Stimulated activated naive CD8-positive, alpha-beta T cell treated with anti-CD3 and anti-CD28 coated beads, Interleukin-15, Interleukin-2, amounts not matched to agents 100 ng/mL and 50 ng/mL, for 24 hours (primary cell): ENCODE measurements around the gene CACNB3.
A peak's percentile ranks its signal among the peaks of the same experiment; 100 is the strongest.

ENCODE experiments used
- H3K27ac Mint-ChIP-seq: one replicate; pipeline ENCODE4 v1.8.0; 2021; ENCODE audit warnings: mild to moderate bottlenecking, mixed read lengths
- H3K27me3 Mint-ChIP-seq: one replicate; pipeline ENCODE4 v1.8.0; 2021; ENCODE audit warnings: mixed read lengths
- H3K36me3 Mint-ChIP-seq: one replicate; pipeline ENCODE4 v1.8.0; 2021; ENCODE audit warnings: low read depth, mixed read lengths
- H3K4me1 Mint-ChIP-seq: one replicate; pipeline ENCODE4 v1.8.0; 2021; ENCODE audit warnings: low read depth, mixed read lengths
- H3K4me3 Mint-ChIP-seq: one replicate; pipeline ENCODE4 v1.8.0; 2021; ENCODE audit warnings: mild to moderate bottlenecking, mixed read lengths
- H3K9me3 Mint-ChIP-seq: one replicate; pipeline ENCODE4 v1.8.0; 2021; ENCODE audit warnings: mixed read lengths

The CACNB3 gene

DNA sequence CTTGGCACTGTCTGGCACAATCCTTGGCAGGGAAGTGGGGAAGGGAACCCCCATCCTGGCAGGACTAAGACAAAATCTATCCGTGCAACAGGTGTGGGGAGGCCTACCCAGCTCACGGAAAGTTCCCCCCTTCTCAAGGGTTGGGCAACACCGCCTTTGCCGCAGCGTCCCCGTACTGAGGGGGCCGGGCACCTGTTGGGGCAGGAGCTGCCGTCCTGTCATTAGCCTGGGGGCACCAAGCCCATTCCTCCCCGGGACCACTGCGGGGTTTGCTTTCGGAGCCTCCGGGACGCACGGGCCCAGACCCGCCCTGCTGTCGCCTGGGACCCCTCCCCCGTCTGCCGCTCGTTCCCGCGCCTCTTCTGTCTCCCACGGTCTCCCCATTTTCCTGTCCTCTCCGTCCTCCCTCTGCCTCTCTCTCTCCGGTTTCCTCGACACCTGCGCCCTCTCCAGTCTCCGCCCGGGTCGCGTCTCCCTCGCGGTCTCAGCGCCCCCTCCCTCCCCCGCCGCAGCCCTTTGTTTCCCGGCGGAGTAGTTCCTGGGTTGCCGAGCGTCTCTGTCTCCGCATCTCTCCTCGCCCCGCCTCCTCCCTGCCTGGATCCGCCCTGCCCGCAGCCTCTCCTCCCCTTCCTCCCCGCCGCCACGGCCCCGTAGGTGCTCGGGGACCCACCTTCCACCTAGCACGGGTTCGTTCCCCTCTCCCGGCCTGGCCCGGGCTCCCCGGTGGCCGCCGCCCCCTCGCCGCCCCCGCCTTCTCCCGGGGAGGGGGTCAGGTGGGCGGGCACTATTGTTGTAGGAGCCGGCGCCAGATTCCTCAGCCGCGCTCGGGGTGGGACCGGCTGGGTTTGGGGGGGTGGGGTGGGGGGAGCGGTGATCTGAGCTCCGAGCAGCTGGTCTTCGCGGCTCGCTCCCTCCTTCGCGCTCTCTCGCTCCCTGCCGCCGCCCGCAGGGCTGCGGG is at the start of gene CACNB3:
CACNB3 (plus strand) TSS at position 624 of the 958 bp plus-strand sequence. CDS start 434 bp downstream, outside the sequence.
- Mint-ChIP-seq H3K9me3 (no peaks in the 10 kb centered on the region), H3K4me3 (peak within 1 kb of the TSS; percentile 82), H3K27ac (no peak within 1 kb of the TSS), H3K36me3 (no peaks in the 10 kb centered on the region), H3K27me3 (peaks cover 23% of the 10 kb centered on the region), H3K4me1 (peaks cover 35% of the 10 kb centered on the region)

DNA sequence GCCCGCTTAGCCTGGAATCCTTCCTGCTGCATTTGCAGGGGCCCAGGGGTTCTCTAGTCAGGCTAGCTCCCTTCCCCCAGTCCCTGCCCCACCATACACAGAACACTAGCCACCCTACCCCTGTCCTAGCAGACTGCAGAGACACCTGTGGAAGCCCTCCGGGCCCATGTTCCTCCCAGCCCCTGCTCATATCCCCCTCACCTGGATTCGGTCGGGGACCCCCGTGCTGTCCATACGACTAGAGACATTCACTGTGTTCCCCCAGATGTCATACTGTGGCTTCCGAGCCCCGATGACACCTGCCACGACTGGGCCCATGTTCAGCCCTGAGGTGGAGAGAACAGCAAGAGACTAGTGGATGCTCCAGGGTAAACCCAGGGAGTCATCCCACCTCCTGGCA is 49.6 kb upstream of the CACNB3 start:
- no peaks in the 10 kb centered on the region for H3K27me3 Mint-ChIP-seq
- H3K9me3 Mint-ChIP-seq = no peaks in the 10 kb centered on the region
- H3K4me1 Mint-ChIP-seq = peaks cover 17% of the 10 kb centered on the region
- no peaks in the 10 kb centered on the region for H3K36me3 Mint-ChIP-seq
- no peak overlapping the region for H3K27ac Mint-ChIP-seq
- H3K4me3 Mint-ChIP-seq = no peak overlapping the region

DNA sequence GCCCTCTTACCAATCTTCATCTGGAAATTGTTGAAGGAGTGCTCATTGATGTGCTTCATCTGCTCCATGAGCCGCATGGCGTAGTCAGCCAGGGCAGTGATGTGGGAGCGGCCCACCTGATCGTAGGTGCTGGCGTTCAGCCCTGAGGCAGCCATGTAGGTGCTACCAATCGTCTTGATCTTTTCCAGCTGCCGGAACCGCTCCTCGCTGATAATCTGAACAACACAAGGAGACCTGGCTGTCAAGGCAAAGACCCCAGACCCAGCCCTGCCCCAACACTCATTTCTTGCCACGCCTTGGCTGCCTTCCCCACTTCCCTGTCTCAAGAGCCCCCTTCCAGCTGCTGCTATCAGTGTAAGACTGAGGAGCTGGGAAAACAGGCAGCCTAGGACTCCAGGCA is 47.5 kb upstream of the CACNB3 start:
- Mint-ChIP-seq H3K9me3 (no peaks in the 10 kb centered on the region), H3K27me3 (no peaks in the 10 kb centered on the region), H3K4me1 (peaks cover 8% of the 10 kb centered on the region), H3K4me3 (no peak overlapping the region), H3K27ac (no peak overlapping the region), H3K36me3 (no peaks in the 10 kb centered on the region)

DNA sequence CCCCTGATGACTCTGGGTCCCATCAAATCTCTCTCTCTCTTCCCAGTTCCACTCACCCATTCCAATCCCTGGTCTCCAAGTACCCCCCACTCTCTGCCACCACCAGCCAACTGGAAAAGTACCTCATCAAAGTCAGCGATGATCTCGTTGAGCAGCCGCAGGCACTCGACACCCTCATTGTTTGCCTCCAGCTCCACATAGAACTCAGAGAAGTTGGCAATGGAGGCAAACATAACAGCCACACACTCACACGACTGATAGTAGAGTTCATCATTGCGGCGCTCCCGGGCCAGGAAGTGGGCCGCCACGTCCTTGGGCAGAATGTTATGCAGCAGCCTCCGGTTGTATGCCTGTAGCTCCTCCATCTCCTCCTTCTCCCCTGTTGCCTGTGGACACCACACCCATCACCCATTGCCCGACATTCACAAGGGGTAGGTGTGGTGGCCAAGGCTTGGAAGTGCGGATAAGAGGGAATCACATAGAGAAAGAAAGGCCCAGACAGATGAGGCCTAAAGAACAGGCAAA is 46.6 kb upstream of the CACNB3 start:
- H3K36me3 Mint-ChIP-seq = no peaks in the 10 kb centered on the region
- H3K27ac Mint-ChIP-seq = no peak overlapping the region
- H3K27me3 Mint-ChIP-seq = no peaks in the 10 kb centered on the region
- H3K9me3 Mint-ChIP-seq = no peaks in the 10 kb centered on the region
- no peak overlapping the region for H3K4me3 Mint-ChIP-seq
- H3K4me1 Mint-ChIP-seq = no peaks in the 10 kb centered on the region

DNA sequence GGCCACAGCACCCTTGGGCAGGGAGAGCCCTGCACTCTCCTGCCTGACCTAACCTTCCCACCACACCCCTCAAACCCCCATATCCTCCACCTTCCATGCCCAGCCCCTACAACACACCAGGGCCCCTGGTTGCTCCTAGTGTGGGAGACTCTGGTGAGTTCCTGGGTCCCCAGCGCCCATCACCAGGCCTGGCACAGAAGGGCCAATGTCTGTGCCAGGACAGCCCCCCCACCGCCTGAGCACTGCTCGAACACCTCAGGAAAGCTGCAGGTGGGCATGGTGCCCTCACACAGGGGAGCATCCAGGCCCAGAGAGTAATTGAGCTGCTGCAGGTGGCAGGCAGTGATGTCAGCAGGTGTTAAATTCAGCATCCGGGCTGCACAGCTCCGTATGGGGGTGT is 44.6 kb upstream of the CACNB3 start:
- H3K27me3 Mint-ChIP-seq = no peaks in the 10 kb centered on the region
- H3K4me3 Mint-ChIP-seq = no peak overlapping the region
- H3K36me3 Mint-ChIP-seq = no peaks in the 10 kb centered on the region
- H3K27ac Mint-ChIP-seq = no peak overlapping the region
- H3K9me3 Mint-ChIP-seq = no peaks in the 10 kb centered on the region
- H3K4me1 Mint-ChIP-seq = no peaks in the 10 kb centered on the region

DNA sequence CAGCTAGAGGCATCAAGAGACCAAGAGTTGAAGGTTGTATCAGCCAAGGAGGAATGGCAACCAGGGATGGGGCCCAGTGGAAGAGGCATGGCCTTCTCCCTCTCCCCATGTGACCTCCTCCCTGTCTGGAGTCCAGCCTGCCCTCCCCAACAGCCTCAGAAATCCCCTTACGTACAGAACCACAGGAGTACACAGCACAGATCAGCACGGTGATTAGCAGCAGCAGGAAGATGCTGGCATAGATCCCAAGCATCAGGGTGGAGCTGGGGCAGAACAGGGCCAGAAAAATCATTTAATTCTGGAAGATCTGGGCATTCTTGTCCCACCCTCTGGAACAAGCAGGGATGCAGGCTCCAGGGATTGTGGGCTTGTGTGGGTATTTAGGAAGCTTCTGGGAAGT is 43.8 kb upstream of the CACNB3 start:
- Mint-ChIP-seq H3K27ac (no peak overlapping the region), H3K9me3 (no peaks in the 10 kb centered on the region), H3K4me1 (no peaks in the 10 kb centered on the region), H3K4me3 (no peak overlapping the region), H3K27me3 (no peaks in the 10 kb centered on the region), H3K36me3 (no peaks in the 10 kb centered on the region)

DNA sequence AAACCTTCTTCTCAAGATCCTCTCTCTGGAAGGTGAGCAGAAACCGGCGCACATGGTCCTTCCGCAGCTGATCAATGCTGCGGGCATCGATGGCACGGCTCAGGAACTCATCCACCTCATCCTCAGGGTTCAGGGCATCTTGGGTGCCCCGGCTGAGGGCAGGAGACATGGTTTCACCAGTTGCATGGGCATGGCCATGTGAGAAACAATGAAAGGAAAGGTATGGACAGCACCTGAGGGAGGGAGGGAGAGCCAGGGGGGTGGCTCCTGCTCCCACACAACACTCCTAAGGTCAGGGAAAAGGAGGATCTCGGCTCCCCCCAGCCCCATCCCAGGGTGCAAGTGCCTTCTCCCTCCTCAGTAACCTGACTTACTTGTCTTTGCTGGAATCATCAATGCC is 43.0 kb upstream of the CACNB3 start:
- Mint-ChIP-seq H3K4me3 (no peak overlapping the region), H3K27ac (no peak overlapping the region), H3K36me3 (no peaks in the 10 kb centered on the region), H3K27me3 (no peaks in the 10 kb centered on the region), H3K4me1 (no peaks in the 10 kb centered on the region), H3K9me3 (no peaks in the 10 kb centered on the region)

DNA sequence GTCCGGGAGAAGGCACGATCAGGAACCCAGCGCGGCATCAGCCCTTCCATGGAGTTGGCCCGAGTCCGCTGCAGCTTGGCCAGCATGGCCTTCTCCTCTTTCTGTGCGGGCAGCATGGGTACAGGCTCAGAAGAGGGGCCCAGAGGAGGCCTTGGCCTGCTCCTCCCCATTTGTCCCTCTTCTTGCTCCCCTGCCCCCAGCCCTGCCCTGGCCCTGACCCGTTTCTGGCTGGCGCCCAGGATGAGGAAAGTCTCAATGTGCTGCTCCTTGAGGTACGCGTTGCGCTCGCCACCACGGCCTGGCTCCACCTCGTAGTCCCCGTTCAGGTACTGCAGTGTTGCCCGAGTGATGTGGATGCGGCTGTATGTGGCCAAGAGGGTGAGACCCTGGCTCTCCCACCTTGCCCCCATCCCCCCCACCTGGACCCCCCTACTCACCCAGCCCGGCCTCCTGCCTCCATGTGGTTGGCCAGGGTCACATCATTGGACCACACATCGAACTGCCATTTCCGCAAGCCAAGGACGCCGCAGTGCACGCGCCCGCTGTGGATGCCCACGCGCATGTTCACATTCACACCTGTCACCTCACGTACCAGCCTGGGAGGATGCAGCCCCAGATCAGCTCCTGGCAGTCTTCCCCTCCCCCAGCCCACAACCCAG is 42.2 kb upstream of the CACNB3 start:
- H3K27me3 Mint-ChIP-seq = no peaks in the 10 kb centered on the region

DNA sequence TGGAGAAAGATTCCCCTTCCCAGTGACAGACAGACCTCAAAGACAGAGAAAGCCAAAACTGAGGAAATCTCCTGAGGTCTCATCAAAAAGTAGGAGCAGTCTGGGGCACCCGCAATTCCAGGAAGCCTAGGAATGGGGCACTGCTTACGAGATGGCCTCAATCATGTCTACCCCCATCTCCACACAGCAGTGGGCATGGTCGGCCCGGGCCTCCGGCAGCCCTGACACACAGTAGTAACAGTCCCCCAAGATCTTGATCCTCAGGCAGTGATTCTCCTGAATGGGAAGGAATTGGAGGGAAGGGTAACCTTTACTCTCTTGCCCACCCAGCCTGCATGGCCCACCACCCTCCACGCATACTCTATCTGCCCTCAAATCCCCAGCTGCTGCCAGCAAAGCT is 41.3 kb upstream of the CACNB3 start:
- no peaks in the 10 kb centered on the region for H3K27me3 Mint-ChIP-seq
- H3K27ac Mint-ChIP-seq = no peak overlapping the region
- no peaks in the 10 kb centered on the region for H3K9me3 Mint-ChIP-seq
- no peaks in the 10 kb centered on the region for H3K36me3 Mint-ChIP-seq
- H3K4me3 Mint-ChIP-seq = no peak overlapping the region
- no peaks in the 10 kb centered on the region for H3K4me1 Mint-ChIP-seq

More for the DNA sequence above, 42.2 kb upstream of the CACNB3 start:
- Mint-ChIP-seq H3K4me1 (no peaks in the 10 kb centered on the region), H3K36me3 (no peaks in the 10 kb centered on the region), H3K4me3 (no peak overlapping the region), H3K9me3 (no peaks in the 10 kb centered on the region), H3K27ac (no peak overlapping the region)

DNA sequence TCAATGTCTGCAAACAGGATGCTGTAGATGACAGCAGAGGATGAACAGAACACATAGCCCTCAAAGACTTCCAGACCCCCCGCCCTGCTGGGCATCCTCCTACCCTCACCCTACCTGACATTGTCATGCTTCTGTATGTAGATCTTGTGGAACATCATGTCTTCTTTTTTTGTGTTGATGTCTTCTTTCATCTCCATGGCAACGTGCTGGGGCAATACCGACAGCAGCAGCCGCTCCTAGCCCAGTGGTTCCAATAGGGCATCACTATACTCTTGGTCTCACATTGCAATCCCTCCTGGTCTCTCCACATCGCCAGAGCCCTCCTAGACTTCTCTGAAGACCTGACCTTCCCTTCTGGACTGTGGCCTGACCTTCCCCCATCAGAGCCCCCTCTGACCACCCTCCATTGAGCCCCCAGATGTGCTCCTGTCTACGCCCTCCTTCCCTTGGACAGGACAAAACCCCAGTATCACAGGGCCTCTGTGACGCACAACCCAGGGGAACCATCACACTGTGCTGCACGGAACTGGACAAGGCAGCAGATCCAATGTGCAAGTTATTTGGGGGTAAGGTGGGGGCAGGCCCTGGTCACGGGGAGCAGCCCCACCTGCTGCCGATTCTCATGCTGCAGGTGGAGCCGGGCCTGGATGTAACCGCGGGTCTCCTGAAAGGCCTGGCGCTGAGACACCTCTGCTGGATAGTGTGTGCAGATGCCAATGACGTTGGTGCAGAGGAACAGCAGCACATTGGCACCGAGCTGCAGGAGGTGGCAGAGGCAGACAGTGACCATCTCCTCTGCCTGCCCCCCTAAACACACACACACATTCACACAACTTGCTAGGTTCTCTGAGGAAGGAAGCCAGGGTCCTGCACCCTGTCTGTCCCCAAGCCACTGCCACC is 40.5 kb upstream of the CACNB3 start:
- Mint-ChIP-seq H3K27ac (no peak overlapping the region), H3K36me3 (no peaks in the 10 kb centered on the region), H3K4me1 (no peaks in the 10 kb centered on the region), H3K9me3 (no peaks in the 10 kb centered on the region), H3K4me3 (no peak overlapping the region), H3K27me3 (no peaks in the 10 kb centered on the region)

DNA sequence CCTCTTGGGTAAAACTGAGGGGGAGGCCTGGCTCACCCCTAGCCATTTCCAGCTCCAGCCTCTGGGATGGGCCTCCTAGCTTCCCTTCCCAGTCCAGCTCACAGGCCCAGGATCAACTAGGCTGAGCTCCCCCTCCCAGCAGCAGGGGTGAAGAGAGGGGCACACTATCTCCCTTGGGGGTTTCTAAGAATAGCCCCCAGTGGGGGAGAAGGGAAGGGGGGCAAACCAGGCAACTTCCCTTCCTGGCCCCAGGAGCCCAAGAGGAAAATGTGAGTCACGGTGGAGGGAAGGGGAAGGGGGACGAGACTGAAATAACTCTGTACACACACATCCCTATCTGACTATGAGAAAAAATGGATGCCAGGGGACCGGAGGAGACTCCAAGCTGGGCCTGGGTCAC is 38.4 kb upstream of the CACNB3 start:
- Mint-ChIP-seq H3K4me1 (no peaks in the 10 kb centered on the region), H3K27me3 (no peaks in the 10 kb centered on the region), H3K9me3 (no peaks in the 10 kb centered on the region), H3K36me3 (no peaks in the 10 kb centered on the region), H3K27ac (no peak overlapping the region), H3K4me3 (no peak overlapping the region)

DNA sequence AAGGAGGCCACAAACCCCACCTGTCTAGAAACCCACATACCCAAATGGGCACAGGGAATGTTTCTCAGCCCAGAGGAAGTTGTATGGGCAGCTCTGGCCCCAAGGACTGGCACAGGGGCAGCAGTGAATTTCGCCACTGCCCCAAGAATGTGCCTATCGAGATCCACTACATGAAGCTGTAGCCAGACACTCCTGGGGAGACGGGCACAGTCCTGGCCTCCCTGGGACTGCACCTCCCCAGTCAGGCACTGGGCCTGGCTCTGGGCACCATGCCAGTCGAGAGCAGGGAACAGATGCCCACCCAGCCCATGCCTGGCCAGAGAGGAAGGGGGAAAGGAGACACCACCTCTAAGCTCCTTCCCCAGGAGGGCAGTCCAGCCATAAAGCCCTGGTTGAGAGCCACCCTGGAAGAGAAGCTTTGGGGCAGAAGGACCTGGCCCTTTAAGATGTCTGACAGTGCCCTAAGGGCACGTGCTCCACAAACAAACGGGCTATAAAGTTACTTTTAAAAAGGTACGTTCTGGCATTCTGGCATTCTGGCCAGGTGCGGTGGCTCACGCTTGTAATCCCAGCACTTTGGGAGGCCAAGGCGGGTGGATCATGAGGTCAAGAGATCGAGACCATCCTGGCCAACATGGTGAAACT is 37.8 kb upstream of the CACNB3 start:
- Mint-ChIP-seq H3K27me3 (peaks cover under 1% of the 10 kb centered on the region), H3K36me3 (no peaks in the 10 kb centered on the region), H3K27ac (no peak overlapping the region), H3K4me3 (no peak overlapping the region), H3K4me1 (no peaks in the 10 kb centered on the region), H3K9me3 (no peaks in the 10 kb centered on the region)

DNA sequence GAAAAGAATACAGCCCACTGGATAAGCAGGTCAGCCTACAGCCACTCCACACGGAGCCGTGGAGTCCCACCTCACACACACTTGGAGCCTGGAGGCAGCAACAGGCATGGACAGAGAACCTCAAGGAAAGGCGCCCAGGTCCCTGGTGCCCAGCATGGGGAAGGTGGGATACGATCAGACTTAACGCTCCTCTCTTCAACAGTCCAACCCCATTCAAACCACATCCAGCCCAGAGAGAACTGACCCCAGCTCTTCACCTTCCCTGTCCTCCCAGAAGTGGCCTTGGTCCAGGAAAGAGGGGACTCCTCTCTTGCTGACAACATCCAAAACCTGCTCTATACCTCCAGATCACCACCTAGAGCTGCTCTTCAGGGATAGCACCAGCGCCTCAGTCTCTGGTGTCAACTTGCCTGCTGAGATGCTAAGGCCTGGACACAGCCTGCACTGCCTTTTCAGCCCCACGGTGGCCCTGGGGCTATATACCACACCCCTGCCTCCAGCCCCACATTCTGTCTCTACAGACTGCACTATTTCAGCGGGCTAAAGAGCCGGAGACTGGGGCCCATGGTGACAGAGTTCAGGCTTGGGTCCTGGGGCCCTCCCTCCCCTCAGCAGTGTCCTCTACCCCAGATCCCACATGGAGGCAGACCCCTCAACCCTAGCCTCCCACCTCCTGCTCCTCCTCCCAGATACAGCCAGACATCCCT is 36.4 kb upstream of the CACNB3 start:
- Mint-ChIP-seq H3K27me3 (peaks cover 13% of the 10 kb centered on the region), H3K4me3 (no peak overlapping the region), H3K27ac (no peak overlapping the region), H3K4me1 (no peaks in the 10 kb centered on the region), H3K36me3 (no peaks in the 10 kb centered on the region), H3K9me3 (no peaks in the 10 kb centered on the region)
